Epithelial cell of esophagus (primary cell): Measurements from ENCODE around the gene CCDC192.
"Not testable (repeated sequence)": the region's sequence is repeated elsewhere in the genome, so short reads cannot be mapped to it uniquely, and the experiment has no call there.

Experiments used
- DNase-seq: peaks from one replicate; pipeline ENCODE4 v3.0.0; 2010; ENCODE audit warnings: low read depth
- H3K4me3 ChIP-seq: 2 replicates; pipeline ENCODE4 v1.5.1; 2011; ENCODE audit warnings: mild to moderate bottlenecking, low read length, control low read depth
- CTCF ChIP-seq: IDR thresholded peaks from 2 replicates; pipeline ENCODE4 v1.5.1; 2011; ENCODE audit warnings: low read depth, mild to moderate bottlenecking, low read length, control low read depth, inconsistent platforms; ENCODE audit not compliant: insufficient read depth; ENCODE audit errors: missing control alignments

Gene CCDC192

GRCh38 chr5:127741412-127741811, 38.2 kb downstream of the CCDC192 start:
- no peak overlapping the region for H3K4me3 ChIP-seq
- DNase-seq, result no peak
- no peak for TF ChIP-seq CTCF

DNA sequence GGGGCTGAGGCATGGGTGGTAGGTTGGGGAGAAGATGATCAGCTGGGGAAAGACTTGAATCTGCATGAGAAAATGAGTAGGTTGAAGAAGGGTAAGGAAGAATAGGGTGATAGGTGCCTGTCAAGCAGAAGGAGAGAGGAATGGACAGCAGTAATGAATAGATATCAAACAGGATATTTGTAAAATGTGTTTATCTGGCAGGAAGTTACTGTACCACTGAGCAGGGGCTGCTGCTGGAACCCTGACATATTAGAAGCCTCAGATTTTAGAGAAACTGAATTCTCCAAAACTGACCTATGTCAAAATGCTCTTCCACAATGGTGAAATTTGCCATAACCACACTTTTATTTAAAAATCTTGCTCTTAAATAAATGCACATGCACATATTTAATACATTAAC, 41.0 kb downstream of the CCDC192 start:
- no peak for TF ChIP-seq CTCF
- H3K4me3 ChIP-seq, result no peak overlapping the region
- DNase-seq, result no peak

GRCh38 chr5:127746756-127747155, 43.6 kb downstream of the CCDC192 start:
- H3K4me3 ChIP-seq, result no peak overlapping the region
- peak; percentile 41 for DNase-seq
- peak; percentile 41 for TF ChIP-seq CTCF

GRCh38 chr5:127752503-127753265, 49.5 kb downstream of the CCDC192 start:
- DNase-seq, H3K4me3 ChIP-seq: not testable (repeated sequence)

- TF ChIP-seq CTCF, result no peak
- DNase-seq, result no peak
- no peak overlapping the region for H3K4me3 ChIP-seq
These were observed 51.1 kb downstream of the CCDC192 start for GRCh38 chr5:127754259-127754658.

DNA sequence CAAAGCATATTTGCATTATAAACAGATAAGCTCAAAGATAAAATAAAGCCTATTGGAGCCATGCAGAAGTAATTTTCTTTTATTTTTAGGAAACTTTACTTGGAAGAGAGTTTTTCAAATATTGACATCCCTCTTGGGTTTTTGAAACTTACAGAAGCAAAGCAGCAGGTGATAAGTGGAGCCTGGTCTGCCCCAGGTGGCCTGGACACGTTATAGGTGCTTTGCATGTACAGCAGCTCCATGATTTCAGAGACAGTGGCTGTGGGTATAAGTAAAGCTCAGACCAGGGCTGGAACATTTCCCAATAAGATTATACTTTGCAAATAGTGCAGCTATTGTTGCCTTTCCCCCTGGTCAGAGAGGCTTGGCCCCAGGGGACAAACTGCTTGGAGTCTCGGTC, 51.5 kb downstream of the CCDC192 start:
- no peak for TF ChIP-seq CTCF
- no peak for DNase-seq
- no peak overlapping the region for H3K4me3 ChIP-seq

DNA sequence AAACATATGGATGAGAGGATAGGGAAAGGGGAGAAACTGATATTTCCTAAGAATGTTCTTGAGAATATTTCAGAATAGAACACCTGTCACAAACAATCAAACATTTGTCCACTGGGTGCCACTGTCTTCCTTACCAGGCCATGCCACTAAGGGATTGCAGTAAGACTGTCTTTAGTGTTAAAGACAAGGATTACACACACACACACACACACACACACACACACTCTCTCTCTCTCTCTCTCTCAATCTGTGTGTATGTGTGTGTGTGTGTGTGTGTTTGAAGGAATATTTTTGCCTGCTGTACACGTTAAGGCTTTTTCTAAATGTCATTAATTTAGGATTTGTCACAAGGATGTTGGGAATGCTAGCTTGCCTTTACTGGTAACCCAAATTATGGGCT, 54.4 kb downstream of the CCDC192 start:
- TF ChIP-seq CTCF, result peak; percentile 68
- peak; percentile 76 for DNase-seq
- H3K4me3 ChIP-seq, result no peak overlapping the region
